ENCODE measurements around the gene RELCH.

Gene RELCH

DNA sequence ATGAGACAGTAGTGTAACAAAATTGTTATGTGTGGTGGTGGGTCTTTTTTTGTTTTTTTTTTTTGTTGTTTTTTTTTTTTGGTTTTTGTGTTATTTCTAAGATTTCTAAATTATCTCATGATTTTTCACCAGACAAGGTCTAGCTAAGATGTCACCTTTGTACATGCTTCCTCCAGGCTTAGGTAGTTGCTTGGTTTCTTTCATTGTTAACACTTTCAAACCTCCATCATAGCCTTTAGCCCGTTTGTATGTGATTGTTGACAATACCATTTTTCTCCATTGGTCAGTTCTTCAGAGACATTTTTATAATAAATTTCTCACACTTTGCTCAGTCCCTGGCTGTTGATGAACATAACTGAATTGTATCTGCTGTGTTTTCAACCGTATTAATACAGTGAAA lies 2.2 kb downstream of the RELCH start:
- no peak for DNase-seq (ENCODE audit: low read depth in 2 of 3, low spot score in 1 of 3)

GRCh38 chr18:62196079-62196478 lies 9.0 kb downstream of the RELCH start:
- DNase-seq (ENCODE audit: low read depth in 2 of 3, low spot score in 1 of 3): no peak

- DNase-seq (ENCODE audit: low read depth in 2 of 3, low spot score in 1 of 3): no peak
Measured at GRCh38 chr18:62196980-62197379, 9.9 kb downstream of the RELCH start.

GRCh38 chr18:62198259-62198658 lies 11.2 kb downstream of the RELCH start:
- DNase-seq (ENCODE audit: low read depth in 2 of 3, low spot score in 1 of 3): no peak

DNA sequence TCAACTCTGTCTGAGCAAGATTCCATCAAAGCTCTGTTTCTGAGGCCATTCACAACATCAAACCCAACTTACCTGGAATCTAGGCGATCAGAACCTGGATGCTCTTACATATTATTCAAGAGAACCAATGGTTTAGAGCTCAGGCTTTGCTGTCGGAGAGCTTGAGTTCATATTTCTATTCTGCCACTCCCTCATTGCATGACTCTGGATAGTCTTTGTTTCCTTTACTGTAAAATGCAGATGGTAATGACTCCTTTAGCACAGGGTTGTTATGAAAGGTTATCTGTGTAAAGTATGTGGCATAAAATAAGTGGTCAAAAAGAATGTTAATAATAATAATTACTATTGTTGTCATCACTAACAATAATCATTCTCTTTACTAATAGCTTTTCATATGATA lies 12.6 kb downstream of the RELCH start:
- no peak for DNase-seq (ENCODE audit: low read depth in 2 of 3, low spot score in 1 of 3)

DNA sequence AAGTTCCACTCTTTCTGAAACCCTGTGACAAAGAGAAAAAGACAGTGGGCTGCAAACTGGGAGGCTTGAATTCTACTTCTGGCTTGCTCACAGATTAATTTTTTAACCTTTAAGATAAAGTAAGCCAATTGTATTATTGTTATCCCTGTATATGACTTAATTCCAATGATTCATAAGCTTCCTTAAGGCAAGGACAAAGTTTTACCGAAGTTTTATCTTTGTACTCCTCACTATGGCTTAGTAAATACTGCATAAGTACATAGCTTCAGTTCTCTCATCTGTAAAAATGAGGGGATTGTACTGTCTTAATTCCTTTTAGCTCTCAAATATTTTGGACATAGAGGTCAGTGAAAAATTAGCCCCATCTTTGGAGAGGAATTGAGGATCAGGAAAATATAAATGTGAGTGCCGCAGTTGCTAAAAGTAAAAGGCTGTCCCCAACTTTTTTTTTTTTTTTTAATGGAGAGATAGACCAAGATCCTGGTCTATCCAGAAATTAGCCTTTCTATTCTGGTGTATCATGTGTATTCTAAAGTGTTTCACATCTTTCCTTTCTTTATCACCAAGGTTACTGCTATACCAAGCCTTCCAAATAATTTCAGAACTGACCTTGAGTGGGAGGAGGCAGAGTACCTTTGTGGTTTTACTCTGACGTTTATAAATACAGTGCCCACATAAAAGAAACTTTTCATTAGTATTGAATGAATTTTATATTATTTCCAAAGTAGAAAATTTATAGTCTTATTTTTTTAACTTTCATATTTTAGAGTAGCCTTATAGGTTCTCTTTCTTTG lies 13.3 kb downstream of the RELCH start:
- no peak for DNase-seq (ENCODE audit: low read depth in 2 of 3, low spot score in 1 of 3)

DNA sequence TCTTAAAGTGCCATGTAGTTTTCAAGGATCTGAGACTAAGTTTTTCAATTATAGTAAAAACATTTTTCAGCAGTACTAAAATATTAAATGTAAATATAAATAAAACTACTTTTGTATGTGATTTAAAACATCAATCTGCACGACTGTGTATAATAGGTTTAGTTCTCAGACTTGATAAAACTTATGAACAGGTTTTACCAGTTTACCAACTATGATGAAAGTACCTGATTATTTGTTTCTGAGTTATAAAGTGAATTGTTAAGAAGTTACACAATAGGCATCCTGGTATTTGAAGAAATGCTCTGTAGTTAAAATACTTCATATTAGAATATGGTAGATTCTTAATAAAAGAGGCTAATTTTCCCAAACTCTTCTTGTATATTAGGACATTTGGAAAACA lies 14.8 kb downstream of the RELCH start:
- no peak for DNase-seq (ENCODE audit: low read depth in 2 of 3, low spot score in 1 of 3)

DNA sequence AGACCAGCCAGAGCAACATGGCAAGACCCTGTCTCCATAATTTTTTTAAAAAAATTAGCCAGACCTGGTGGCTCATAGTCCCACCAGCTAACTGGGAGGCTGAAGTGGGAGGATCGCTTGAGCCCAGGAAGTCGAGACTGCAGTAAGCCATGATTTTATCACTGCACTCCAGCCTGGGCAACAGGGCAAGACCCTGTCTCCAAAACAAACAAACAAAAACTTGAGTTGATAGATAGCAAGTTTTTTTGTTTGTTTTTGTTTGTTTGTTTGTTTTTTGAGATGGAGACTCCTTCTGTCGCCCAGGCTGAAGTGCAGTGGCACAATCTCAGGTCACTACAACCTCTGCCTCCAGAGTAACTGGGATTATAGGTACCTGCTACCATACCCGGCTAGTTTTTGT lies 18.8 kb downstream of the RELCH start:
- DNase-seq (ENCODE audit: low read depth in 2 of 3, low spot score in 1 of 3): no peak

DNA sequence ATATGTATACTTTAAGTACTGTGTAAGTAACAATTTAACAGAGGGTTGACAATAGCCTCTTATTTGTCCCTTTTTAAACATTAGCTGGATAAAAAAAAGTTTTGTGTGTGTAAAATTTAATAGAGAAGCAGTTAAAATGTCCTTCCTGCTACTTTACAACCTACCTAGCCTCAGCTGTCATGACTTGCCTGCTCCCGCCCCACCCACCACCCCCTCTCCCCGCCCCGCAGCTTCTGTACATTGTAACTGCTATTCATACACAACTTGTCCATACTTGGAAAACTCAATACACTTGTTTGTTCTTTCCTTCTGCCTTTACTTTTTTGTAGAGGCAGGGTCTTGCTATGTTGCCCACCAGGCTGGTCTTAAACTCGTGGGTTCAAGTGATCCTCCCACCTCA lies 19.5 kb downstream of the RELCH start:
- DNase-seq (ENCODE audit: low read depth in 2 of 3, low spot score in 1 of 3): no peak

- DNase-seq (ENCODE audit: low read depth in 2 of 3, low spot score in 1 of 3): no peak
Measured at GRCh38 chr18:62209046-62209445, 22.0 kb downstream of the RELCH start.

- DNase-seq (ENCODE audit: low read depth in 2 of 3, low spot score in 1 of 3): no peak
Measured at GRCh38 chr18:62210138-62210537, 23.1 kb downstream of the RELCH start.

- DNase-seq (ENCODE audit: low read depth in 2 of 3, low spot score in 1 of 3): no peak
Measured at GRCh38 chr18:62211325-62211828, 24.3 kb downstream of the RELCH start.

- no peak for DNase-seq (ENCODE audit: low read depth in 2 of 3, low spot score in 1 of 3)
Measured at GRCh38 chr18:62214790-62215189, 27.7 kb downstream of the RELCH start.

GRCh38 chr18:62224229-62224628 lies 37.2 kb downstream of the RELCH start:
- DNase-seq (ENCODE audit: low read depth in 2 of 3, low spot score in 1 of 3): no peak

GRCh38 chr18:62226047-62226446 lies 39.0 kb downstream of the RELCH start:
- DNase-seq (ENCODE audit: low read depth in 2 of 3, low spot score in 1 of 3): no peak

DNA sequence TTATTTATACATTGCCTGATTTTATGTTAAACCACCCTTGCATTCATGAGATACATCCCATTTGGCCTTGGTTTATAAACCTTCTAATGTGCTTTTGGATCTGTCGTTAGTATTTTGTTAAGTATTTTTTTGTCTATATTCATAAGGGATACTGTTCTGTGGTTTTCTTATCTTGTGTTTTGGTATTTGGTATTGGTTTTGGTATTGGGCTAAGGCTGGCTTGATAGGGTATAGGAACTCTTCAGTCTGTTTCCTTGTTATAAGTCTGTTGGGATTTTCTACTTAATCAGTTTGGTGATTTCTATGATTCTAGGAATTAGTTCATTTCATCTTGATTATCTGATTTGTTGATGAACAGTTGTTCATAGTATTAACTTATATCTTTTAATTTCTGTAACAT lies 49.2 kb downstream of the RELCH start:
- no peak for DNase-seq (ENCODE audit: low read depth in 2 of 3, low spot score in 1 of 3)

GRCh38 chr18:62239475-62239874 lies 52.4 kb downstream of the RELCH start:
- no peak for DNase-seq (ENCODE audit: low read depth in 2 of 3, low spot score in 1 of 3)

- DNase-seq (ENCODE audit: low read depth in 2 of 3, low spot score in 1 of 3): no peak
Measured at GRCh38 chr18:62242955-62243354, 55.9 kb downstream of the RELCH start.

DNA sequence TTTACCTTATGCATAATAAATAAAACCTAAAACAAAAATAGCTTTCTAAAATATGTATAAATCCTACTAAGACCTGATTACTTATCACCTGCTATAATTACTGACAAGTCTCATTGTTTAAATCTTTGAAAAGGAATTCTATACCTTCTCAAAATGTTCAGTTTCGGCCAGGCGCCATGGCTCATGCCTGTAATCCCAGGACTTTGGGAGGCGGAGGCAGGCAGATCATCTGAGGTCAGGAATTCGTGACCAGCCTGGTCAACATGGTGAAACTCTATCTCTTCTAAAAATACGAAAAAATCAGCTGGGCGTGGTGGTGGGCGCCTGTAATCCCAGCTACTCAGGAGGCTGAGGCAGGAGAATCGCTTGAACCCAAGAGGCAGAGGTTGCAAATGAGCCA lies 58.1 kb downstream of the RELCH start:
- DNase-seq (ENCODE audit: low read depth in 2 of 3, low spot score in 1 of 3): no peak

- no peak for DNase-seq (ENCODE audit: low read depth in 2 of 3, low spot score in 1 of 3)
Measured at GRCh38 chr18:62245699-62246098, 58.6 kb downstream of the RELCH start.

- no peak for DNase-seq (ENCODE audit: low read depth in 2 of 3, low spot score in 1 of 3)
Measured at GRCh38 chr18:62248313-62248712, 61.3 kb downstream of the RELCH start.

- peak; percentile 36 to 71 (median 58) for DNase-seq (ENCODE audit: low read depth in 2 of 3, low spot score in 1 of 3)
Measured at GRCh38 chr18:62249478-62250097, 62.5 kb downstream of the RELCH start.

GRCh38 chr18:62250475-62250874 lies 63.4 kb downstream of the RELCH start:
- no peak for DNase-seq (ENCODE audit: low read depth in 2 of 3, low spot score in 1 of 3)

Measured in stimulated activated CD4-positive, alpha-beta T cell treated with anti-CD3 and anti-CD28 coated beads, Interleukin-12 subunit alpha, Interleukin-12 subunit beta, amount 100 ng/mL, for 48 hours (primary cell).